GM23248 (cell line): ENCODE measurements around the gene PPARGC1A. TPM values are rescaled to one million over a fixed set of nuclear protein-coding genes. Genes with fewer than 3 reads are reported as not detected.

ENCODE experiments used
- DNase-seq: peaks from one replicate; pipeline ENCODE4 v3.0.0-alpha.2; 2015
- H2AFZ ChIP-seq: fragments of 200-600 bp; sonication (generic); 2 replicates; pipeline ENCODE4 v1.6.1; 2016; ENCODE audit warnings: antibody characterized with exemption
- H3F3A ChIP-seq: fragments of 200-600 bp; sonication (generic); 2 replicates; pipeline ENCODE4 v1.6.1; 2016; ENCODE audit warnings: mild to moderate bottlenecking, antibody characterized with exemption, mixed run types; ENCODE audit not compliant: insufficient read depth
- H3K27ac ChIP-seq: fragments of 200-600 bp; sonication (generic); 2 replicates; pipeline ENCODE4 v1.5.1; 2016; ENCODE audit warnings: mild to moderate bottlenecking
- H3K27me3 ChIP-seq: fragments of 200-600 bp; sonication (generic); replicated peaks from 2 replicates; pipeline ENCODE4 v1.6.1; 2016; ENCODE audit warnings: mild to moderate bottlenecking; ENCODE audit not compliant: insufficient read depth
- H3K36me3 ChIP-seq: fragments of 200-600 bp; sonication (generic); 2 replicates; pipeline ENCODE4 v1.6.1; 2016; ENCODE audit warnings: low read depth, mild to moderate bottlenecking
- H3K4me1 ChIP-seq: fragments of 200-600 bp; sonication (generic); 2 replicates; pipeline ENCODE4 v1.6.1; 2016; ENCODE audit warnings: mild to moderate bottlenecking; ENCODE audit not compliant: insufficient read depth
- H3K4me2 ChIP-seq: fragments of 200-600 bp; sonication (generic); one replicate; pipeline ENCODE4 v1.6.1; 2016; ENCODE audit warnings: mild to moderate bottlenecking; ENCODE audit not compliant: unreplicated experiment
- H3K4me3 ChIP-seq: fragments of 200-600 bp; sonication (generic); 2 replicates; pipeline ENCODE4 v1.5.1; 2016; ENCODE audit warnings: mild to moderate bottlenecking
- H3K79me2 ChIP-seq: fragments of 200-600 bp; sonication (generic); 2 replicates; pipeline ENCODE4 v1.6.1; 2016; ENCODE audit warnings: mild to moderate bottlenecking; ENCODE audit not compliant: insufficient read depth
- H3K9ac ChIP-seq: fragments of 200-600 bp; sonication (generic); 2 replicates; pipeline ENCODE4 v1.6.1; 2016; ENCODE audit warnings: mild to moderate bottlenecking
- H3K9me2 ChIP-seq: fragments of 200-600 bp; sonication (generic); 2 replicates; pipeline ENCODE4 v1.6.1; 2016; ENCODE audit warnings: mixed run types, mild to moderate bottlenecking, moderate library complexity; ENCODE audit not compliant: insufficient read depth
- H3K9me3 ChIP-seq: fragments of 200-600 bp; sonication (generic); one replicate; pipeline ENCODE4 v1.6.1; 2017; ENCODE audit warnings: low read depth
- H4K20me1 ChIP-seq: fragments of 200-600 bp; sonication (generic); 2 replicates; pipeline ENCODE4 v1.6.0; 2016; ENCODE audit not compliant: insufficient read depth
- EZH2 ChIP-seq: fragments of 200-600 bp; sonication (generic); IDR thresholded peaks from 2 replicates; pipeline ENCODE4 v1.6.1; 2018; ENCODE audit warnings: antibody characterized with exemption, mild to moderate bottlenecking; ENCODE audit not compliant: insufficient read depth, poor library complexity, severe bottlenecking
- EZH2phosphoT487 ChIP-seq: fragments of 200-600 bp; sonication (generic); IDR thresholded peaks from 2 replicates; pipeline ENCODE4 v1.6.1; 2018; ENCODE audit warnings: antibody characterized with exemption, moderate library complexity, mild to moderate bottlenecking, low read depth; ENCODE audit not compliant: insufficient read depth
- WGBS, 2 experiments: methylation state at CpG; one replicate each; pipeline ENCODE4 v1.1.6; 2015 to 2017; ENCODE audit warnings: low lambda C conversion rate in 2 of 2, low coverage in 1 of 2; ENCODE audit errors: missing lambda C conversion rate in 2 of 2; 5-methylcytosine and 5-hydroxymethylcytosine counted together
- in situ Hi-C: fragments of 300-500 bp; cut with MboI; formaldehyde crosslinking; loops from 2 replicates; pipeline ENCODE4 v1.15.0; 2020
- polyA plus RNA-seq: library from polyadenylated mRNA; unstranded; fragments of >200 nt; fragmentation: Nextera tagmentation; extraction: Ambion mirVana; gene quantifications from 2 replicates; pipeline ENCODE4 v1.2.1, GENCODE V29; 2016
- total RNA-seq: library from RNA; depleted of rRNA; stranded (reverse); fragments of >200 nt; shearing (Covaris generic); gene quantifications from 2 replicates; pipeline ENCODE4 v1.2.3, GENCODE V29; 2014

The PPARGC1A gene
- total and polyA plus RNA-seq, 2 experiments from 2014 or later: not detected

DNA sequence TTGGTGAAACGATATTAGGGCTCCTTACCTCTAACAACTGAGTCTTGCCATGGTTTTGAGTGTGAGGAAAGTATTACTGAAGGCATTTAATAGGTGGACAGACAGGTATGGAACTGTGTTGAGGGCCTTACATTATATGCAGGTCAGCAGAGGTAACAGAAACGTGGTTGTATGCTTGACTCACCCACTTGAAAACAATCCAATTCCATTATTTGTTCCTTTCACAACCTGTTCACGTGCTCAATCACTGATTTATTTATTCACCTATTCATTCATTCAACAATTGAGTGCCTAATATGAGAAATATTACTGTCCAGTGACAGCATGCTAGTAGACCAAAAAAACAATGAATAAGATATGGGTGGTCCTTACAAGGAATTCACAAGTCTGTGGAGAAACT is 33.3 kb upstream of the PPARGC1A start:
- H3K36me3 ChIP-seq: no peaks in the 10 kb centered on the region
- 18 to 21% methylated on average over 3 of the region's 3 CpGs for WGBS, 2 experiments
- H2AFZ ChIP-seq: no peak overlapping the region
- no peaks in the 10 kb centered on the region for H3K9me3 ChIP-seq
- TF ChIP-seq EZH2 (no peak), EZH2phosphoT487 (no peak)
- in situ Hi-C loops: no loop called here
- no peaks in the 10 kb centered on the region for H3K9me2 ChIP-seq
- no peak overlapping the region for H3K9ac ChIP-seq
- H3K27ac ChIP-seq: no peak overlapping the region
- H3K4me1 ChIP-seq: no peaks in the 10 kb centered on the region
- no peaks in the 10 kb centered on the region for H4K20me1 ChIP-seq
- no peak overlapping the region for H3K4me2 ChIP-seq
- peaks cover 15% of the 10 kb centered on the region for H3K27me3 ChIP-seq
- no peaks in the 10 kb centered on the region for H3K79me2 ChIP-seq
- H3K4me3 ChIP-seq: no peak overlapping the region
- no peaks in the 10 kb centered on the region for H3F3A ChIP-seq
- DNase-seq: no peak

GRCh38 chr4:23922541-23923111 is 32.8 kb upstream of the PPARGC1A start:
- H3K9ac ChIP-seq: no peak overlapping the region
- TF ChIP-seq EZH2: no peak
- no peak for TF ChIP-seq EZH2phosphoT487
- H3K27ac ChIP-seq: no peak overlapping the region
- WGBS, 2 experiments: 75 to 81% methylated on average over 8 of the region's 8 CpGs
- H2AFZ ChIP-seq: no peak overlapping the region
- H3K4me1 ChIP-seq: no peaks in the 10 kb centered on the region
- H3K79me2 ChIP-seq: no peaks in the 10 kb centered on the region
- DNase-seq: no peak
- no peaks in the 10 kb centered on the region for H3K36me3 ChIP-seq
- H3K4me3 ChIP-seq: no peak overlapping the region
- in situ Hi-C loops: no loop called here
- H3K9me3 ChIP-seq: no peaks in the 10 kb centered on the region
- no peaks in the 10 kb centered on the region for H4K20me1 ChIP-seq
- no peak overlapping the region for H3K4me2 ChIP-seq
- peaks cover 15% of the 10 kb centered on the region for H3K27me3 ChIP-seq
- H3F3A ChIP-seq: no peaks in the 10 kb centered on the region
- no peaks in the 10 kb centered on the region for H3K9me2 ChIP-seq

DNA sequence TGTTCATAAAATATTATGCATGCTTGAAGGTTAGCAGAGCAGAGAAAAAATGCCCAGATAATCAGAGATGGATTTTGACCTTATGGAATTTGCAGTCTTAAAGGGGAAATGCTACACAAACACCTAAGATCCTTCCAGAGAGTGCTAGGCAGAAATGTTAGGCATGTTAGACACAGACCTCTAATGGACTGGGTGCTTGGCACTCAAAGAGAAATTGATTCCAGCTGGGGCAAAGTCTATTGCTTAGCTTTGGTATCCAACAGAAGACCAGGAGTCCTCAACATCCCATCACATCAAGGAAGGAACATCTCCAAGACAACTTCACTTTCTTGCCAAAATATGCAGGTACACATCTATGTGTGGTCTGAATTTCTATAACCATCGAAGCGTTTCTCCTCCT is 32.2 kb upstream of the PPARGC1A start:
- DNase-seq: no peak
- Histone ChIP-seq H3K4me1 (no peaks in the 10 kb centered on the region), H3K36me3 (no peaks in the 10 kb centered on the region), H3K4me3 (no peak overlapping the region), H3K9me2 (no peaks in the 10 kb centered on the region), H3K9me3 (no peaks in the 10 kb centered on the region), H3K27ac (no peak overlapping the region), H3K9ac (no peak overlapping the region), H3K27me3 (peaks cover 15% of the 10 kb centered on the region), H3K79me2 (no peaks in the 10 kb centered on the region), H2AFZ (no peak overlapping the region), H3K4me2 (no peak overlapping the region), H4K20me1 (no peaks in the 10 kb centered on the region), H3F3A (no peaks in the 10 kb centered on the region)
- TF ChIP-seq EZH2phosphoT487 (no peak), EZH2 (no peak)
- in situ Hi-C loops: no loop called here
- WGBS, 2 experiments: 86 to 94% methylated on average over 2 of the region's 2 CpGs

DNA sequence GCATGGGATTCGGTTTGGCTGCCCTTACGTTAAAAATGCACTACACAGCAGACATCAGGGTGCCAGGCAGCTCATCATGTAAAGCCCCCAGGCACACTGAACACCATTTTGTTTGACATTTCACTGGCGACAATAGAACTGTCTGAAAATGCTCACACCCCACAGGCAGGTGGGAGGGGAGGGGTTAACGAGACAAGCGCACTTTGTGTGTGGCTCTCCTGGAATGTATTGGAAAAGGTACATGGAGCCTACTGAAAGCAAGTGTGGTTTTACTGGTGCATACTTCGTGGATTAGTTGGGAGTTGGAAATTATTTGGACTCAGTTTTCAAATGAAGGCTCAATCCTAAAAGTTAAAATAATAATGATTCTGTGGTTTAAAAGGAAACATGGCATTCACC is 31.6 kb upstream of the PPARGC1A start:
- Histone ChIP-seq H3K27me3 (peaks cover 15% of the 10 kb centered on the region), H3K4me2 (no peak overlapping the region), H3K4me3 (no peak overlapping the region), H3K9me2 (no peaks in the 10 kb centered on the region), H3K4me1 (no peaks in the 10 kb centered on the region), H3K79me2 (no peaks in the 10 kb centered on the region), H3K9me3 (no peaks in the 10 kb centered on the region), H3K9ac (no peak overlapping the region), H3F3A (no peaks in the 10 kb centered on the region), H3K27ac (no peak overlapping the region), H4K20me1 (no peaks in the 10 kb centered on the region), H2AFZ (no peak overlapping the region), H3K36me3 (no peaks in the 10 kb centered on the region)
- 38 to 47% methylated on average over 6 of the region's 6 CpGs for WGBS, 2 experiments
- DNase-seq: no peak
- TF ChIP-seq EZH2phosphoT487 (no peak), EZH2 (no peak)
- in situ Hi-C loops: no loop called here
